GM18511 (cell line): ENCODE measurements around the gene CNN2.

Source experiments
- ATAC-seq: cut with Tn5 transposase; IDR thresholded peaks from one replicate; pipeline ENCODE4 v1.9.1; 2021; ENCODE audit warnings: mild to moderate bottlenecking, moderate library complexity; ENCODE audit not compliant: unreplicated experiment

CNN2 gene

GRCh38 chr19:1025960-1026782 lies at the start of gene CNN2:
Gene CNN2 (plus strand): TSS chr19:1026608. CDS start chr19:1026662, 54 bp downstream.
- peak; percentile 51 for ATAC-seq

- no peak for ATAC-seq
Observed at GRCh38 chr19:977058-977464, 49.3 kb upstream of the CNN2 start.

GRCh38 chr19:979318-979741 lies 47.1 kb upstream of the CNN2 start:
- no peak for ATAC-seq

- ATAC-seq, result no peak
Observed at GRCh38 chr19:980133-980998, 46.0 kb upstream of the CNN2 start.

GRCh38 chr19:982567-983170 lies 43.7 kb upstream of the CNN2 start:
- ATAC-seq, result peak; percentile 46

- ATAC-seq, result peak; percentile 81
Observed at GRCh38 chr19:984165-984967, 42.0 kb upstream of the CNN2 start, which contains the start of gene WDR18. Gene WDR18 (plus strand): TSS chr19:984345. CDS start chr19:984354, 9 bp downstream.

GRCh38 chr19:986083-986482 lies 40.3 kb upstream of the CNN2 start:
- ATAC-seq, result no peak

- ATAC-seq, result no peak
Observed at GRCh38 chr19:988081-988480, 38.3 kb upstream of the CNN2 start.

- ATAC-seq, result no peak
Observed at GRCh38 chr19:988510-988909, 37.9 kb upstream of the CNN2 start.

- ATAC-seq, result no peak
Observed at GRCh38 chr19:989381-990081, 36.9 kb upstream of the CNN2 start.

- ATAC-seq, result no peak
Observed at GRCh38 chr19:990119-990571, 36.3 kb upstream of the CNN2 start.

GRCh38 chr19:990746-991145 lies 35.7 kb upstream of the CNN2 start:
- no peak for ATAC-seq

GRCh38 chr19:991174-991931 lies 35.1 kb upstream of the CNN2 start:
- ATAC-seq, result no peak

GRCh38 chr19:991932-992669 lies 34.3 kb upstream of the CNN2 start:
- ATAC-seq, result no peak

GRCh38 chr19:992670-993055 lies 33.7 kb upstream of the CNN2 start:
- ATAC-seq, result no peak

GRCh38 chr19:993361-993830 lies 33.0 kb upstream of the CNN2 start:
- no peak for ATAC-seq

GRCh38 chr19:993831-994393 lies 32.5 kb upstream of the CNN2 start:
- ATAC-seq, result no peak

- no peak for ATAC-seq
Observed at GRCh38 chr19:994516-994915, 31.9 kb upstream of the CNN2 start.
